Nephron progenitor cell (in vitro differentiated cells): ENCODE results near the gene MIOS.
A peak's percentile ranks its signal among the peaks of the same experiment; 100 is the strongest.
"Not testable (repeated sequence)": the region's sequence is repeated elsewhere in the genome, so short reads cannot be mapped to it uniquely, and the experiment has no call there.

ENCODE experiments used
- DNase-seq: peaks from one replicate; pipeline ENCODE4 v3.0.0; 2021
- H3K27ac Mint-ChIP-seq: 2 replicates; pipeline ENCODE4 v1.8.0; 2021; ENCODE audit warnings: mild to moderate bottlenecking, moderate library complexity, mixed read lengths
- H3K27me3 Mint-ChIP-seq: 2 replicates; pipeline ENCODE4 v1.8.0; 2021; ENCODE audit warnings: mild to moderate bottlenecking, low read depth, mixed read lengths; ENCODE audit not compliant: poor library complexity
- H3K36me3 Mint-ChIP-seq: 2 replicates; pipeline ENCODE4 v1.8.0; 2021; ENCODE audit warnings: low read depth, mixed read lengths
- H3K4me1 Mint-ChIP-seq: 2 replicates; pipeline ENCODE4 v1.8.0; 2021; ENCODE audit warnings: mixed read lengths
- H3K4me3 Mint-ChIP-seq: 2 replicates; pipeline ENCODE4 v1.8.0; 2021; ENCODE audit warnings: mild to moderate bottlenecking, moderate library complexity, mixed read lengths
- H3K9me3 Mint-ChIP-seq: 2 replicates; pipeline ENCODE4 v1.8.0; 2021; ENCODE audit warnings: mild to moderate bottlenecking, moderate library complexity, mixed read lengths
- CTCF ChIP-seq: fragments of 200-600 bp; sonication (generic); IDR thresholded peaks from 2 replicates; pipeline ENCODE4 v1.5.0; 2021; ENCODE audit warnings: antibody characterized with exemption

The MIOS gene

GRCh38 chr7:7652798-7653540, 86.3 kb downstream of the MIOS start:
- no peak for DNase-seq
- peaks cover 22% of the 10 kb centered on the region for H3K9me3 Mint-ChIP-seq
- TF ChIP-seq CTCF: no peak
- H3K27me3 Mint-ChIP-seq: no peaks in the 10 kb centered on the region
- no peak overlapping the region for H3K4me3 Mint-ChIP-seq
- peaks cover 23% of the 10 kb centered on the region for H3K36me3 Mint-ChIP-seq
- peaks cover 28% of the 10 kb centered on the region for H3K4me1 Mint-ChIP-seq
- H3K27ac Mint-ChIP-seq: no peak overlapping the region

GRCh38 chr7:7653593-7654187, 87.0 kb downstream of the MIOS start:
- H3K27me3 Mint-ChIP-seq: no peaks in the 10 kb centered on the region
- H3K4me1 Mint-ChIP-seq: peaks cover 28% of the 10 kb centered on the region
- peaks cover 31% of the 10 kb centered on the region for H3K36me3 Mint-ChIP-seq
- peak overlapping the region; percentile 12 for H3K27ac Mint-ChIP-seq
- H3K4me3 Mint-ChIP-seq: no peak overlapping the region
- peaks cover 29% of the 10 kb centered on the region for H3K9me3 Mint-ChIP-seq
- peak; percentile 23 for DNase-seq
- TF ChIP-seq CTCF: peak; percentile 58

GRCh38 chr7:7654964-7655715, 88.5 kb downstream of the MIOS start:
- H3K27me3 Mint-ChIP-seq: no peaks in the 10 kb centered on the region
- peaks cover 28% of the 10 kb centered on the region for H3K4me1 Mint-ChIP-seq
- peaks cover 44% of the 10 kb centered on the region for H3K9me3 Mint-ChIP-seq
- no peak overlapping the region for H3K27ac Mint-ChIP-seq
- no peak for DNase-seq
- H3K4me3 Mint-ChIP-seq: no peak overlapping the region
- no peak for TF ChIP-seq CTCF
- H3K36me3 Mint-ChIP-seq: peaks cover 45% of the 10 kb centered on the region

- H3K4me1 Mint-ChIP-seq: peaks cover 19% of the 10 kb centered on the region
- peaks cover 56% of the 10 kb centered on the region for H3K9me3 Mint-ChIP-seq
- H3K4me3 Mint-ChIP-seq, DNase-seq, H3K27me3 Mint-ChIP-seq, H3K27ac Mint-ChIP-seq: not testable (repeated sequence)
- H3K36me3 Mint-ChIP-seq: peaks cover 54% of the 10 kb centered on the region
These were observed 89.8 kb downstream of the MIOS start for GRCh38 chr7:7656459-7656858.
